ENCODE results near the gene EFCAB14.

Gene EFCAB14

DNA sequence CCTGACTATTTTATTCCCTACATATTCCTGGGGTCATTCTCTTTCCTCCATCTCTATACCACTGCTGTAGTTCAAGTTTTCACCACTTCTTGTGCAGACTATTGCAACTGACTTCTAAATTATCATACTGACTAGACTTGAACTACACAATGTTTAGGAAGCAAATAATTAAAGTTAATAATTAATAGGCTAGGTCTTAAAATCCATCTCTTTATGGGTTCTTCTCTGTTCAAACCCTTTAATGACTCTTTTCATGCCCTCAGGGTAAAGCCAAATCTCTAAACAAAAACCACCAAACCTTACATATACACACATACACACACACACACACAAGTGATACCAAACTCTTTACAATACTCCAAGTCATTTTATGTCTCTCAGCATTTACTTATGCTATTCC is 80.0 kb downstream of the EFCAB14 start:
- Histone ChIP-seq H3K27ac (no peak overlapping the region), H3K36me3 (ENCODE audit: insufficient read depth, low read length) (peaks cover 16% of the 10 kb centered on the region; the same call in 1 of the 2 replicates), H3K9me3 (ENCODE audit: low read depth, low read length) (no peaks in the 10 kb centered on the region), H3K9ac (ENCODE audit: insufficient read length) (no peak overlapping the region), H3K4me3 (no peak overlapping the region)
- no peak for DNase-seq (ENCODE audit: low read depth, low spot score)
- TF ChIP-seq POLR2AphosphoS5 (IDR thresholded peaks at IDR 0.05; ENCODE audit: borderline replicate concordance, low read depth, low read length) = no peak
- no peak for TF ChIP-seq EZH2 (IDR thresholded peaks at IDR 0.05)
- no peak for TF ChIP-seq FOXP2 (optimal IDR thresholded peaks at IDR 0.05; ENCODE audit: control extremely low read depth, extremely low read length, insufficient read depth)

DNA sequence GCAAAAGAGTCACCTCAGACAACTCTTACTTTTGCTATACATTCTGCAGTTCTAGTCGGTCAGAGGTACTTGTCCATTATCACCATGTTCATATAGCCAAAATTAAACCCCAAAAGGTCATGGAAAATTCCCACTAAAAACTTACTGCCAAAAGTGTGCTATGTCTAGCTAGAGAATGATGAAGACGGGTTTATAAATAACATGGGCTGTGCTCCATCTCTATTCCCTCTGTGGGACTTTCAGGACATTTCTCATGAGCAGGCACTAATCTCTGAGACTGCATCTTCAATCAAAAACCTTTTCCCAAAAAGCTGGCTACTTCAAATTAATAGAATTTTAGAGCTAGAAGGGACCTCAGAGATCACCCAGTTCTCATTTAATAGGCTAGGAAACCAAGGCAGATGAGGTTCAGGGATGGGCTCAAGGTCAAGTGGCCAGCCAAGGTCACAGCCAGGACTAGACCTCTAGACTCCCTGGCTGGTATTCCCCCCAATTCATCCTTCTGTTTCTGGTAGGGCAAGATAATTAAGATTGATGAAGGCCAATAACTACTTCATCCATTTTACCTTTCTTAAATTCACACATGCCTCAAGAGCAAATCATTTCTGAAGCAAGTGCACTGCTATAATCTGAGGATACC is 81.3 kb downstream of the EFCAB14 start:
- Histone ChIP-seq H3K27ac (no peak overlapping the region), H3K9ac (ENCODE audit: insufficient read length) (no peak overlapping the region), H3K36me3 (ENCODE audit: insufficient read depth, low read length) (peaks cover 12% of the 10 kb centered on the region), H3K9me3 (ENCODE audit: low read depth, low read length) (no peaks in the 10 kb centered on the region), H3K4me3 (no peak overlapping the region)
- no peak for DNase-seq (ENCODE audit: low read depth, low spot score)
- TF ChIP-seq POLR2AphosphoS5 (IDR thresholded peaks at IDR 0.05; ENCODE audit: borderline replicate concordance, low read depth, low read length) = no peak
- no peak for TF ChIP-seq EZH2 (IDR thresholded peaks at IDR 0.05)
- TF ChIP-seq FOXP2 (optimal IDR thresholded peaks at IDR 0.05; ENCODE audit: control extremely low read depth, extremely low read length, insufficient read depth) = no peak

DNA sequence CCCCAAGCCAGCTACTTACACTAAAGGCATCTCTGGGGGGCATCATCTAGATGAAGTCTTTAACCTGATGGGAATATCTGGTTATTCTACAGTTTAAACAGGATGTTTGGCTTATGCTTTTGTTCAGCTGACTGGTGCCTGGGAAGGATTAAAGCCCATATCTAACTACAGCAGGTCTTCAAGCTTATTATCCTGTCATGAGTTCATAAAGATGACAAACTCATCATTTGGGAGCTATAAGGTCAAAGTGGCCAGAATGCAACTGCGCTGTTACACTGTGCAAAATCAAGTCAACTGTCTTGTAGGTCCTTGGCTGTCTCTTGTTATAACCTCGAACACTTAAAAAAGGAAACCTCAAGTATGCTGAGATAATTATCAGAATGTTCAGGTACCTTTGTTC is 83.7 kb downstream of the EFCAB14 start:
- no peaks in the 10 kb centered on the region for H3K9me3 ChIP-seq (ENCODE audit: low read depth, low read length)
- TF ChIP-seq FOXP2 (optimal IDR thresholded peaks at IDR 0.05; ENCODE audit: control extremely low read depth, extremely low read length, insufficient read depth) (no peak), EZH2 (IDR thresholded peaks at IDR 0.05) (no peak), POLR2AphosphoS5 (IDR thresholded peaks at IDR 0.05; ENCODE audit: borderline replicate concordance, low read depth, low read length) (no peak)
- H3K36me3 ChIP-seq (ENCODE audit: insufficient read depth, low read length) = peaks cover 21% of the 10 kb centered on the region
- H3K4me3 ChIP-seq = no peak overlapping the region
- no peak for DNase-seq (ENCODE audit: low read depth, low spot score)
- H3K9ac ChIP-seq (ENCODE audit: insufficient read length) = no peak overlapping the region
- H3K27ac ChIP-seq = no peak overlapping the region

DNA sequence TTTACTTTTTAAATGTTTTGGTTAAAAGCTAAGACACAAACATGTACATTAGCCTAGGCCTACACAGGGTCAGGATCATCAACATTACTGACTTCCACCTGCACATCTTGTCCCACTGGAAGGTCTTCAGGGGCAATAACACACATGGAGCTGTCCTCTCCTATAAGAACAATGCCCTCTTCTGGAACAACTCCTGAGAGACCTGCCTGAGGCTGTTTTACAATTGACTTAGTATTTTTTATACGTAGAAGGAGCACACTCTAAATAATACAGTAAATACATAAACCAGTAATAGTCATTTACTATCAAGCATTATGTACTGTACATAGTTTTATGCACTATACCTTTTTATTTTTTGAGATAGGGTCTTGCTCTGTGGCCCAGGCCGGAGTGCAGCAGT is 88.2 kb downstream of the EFCAB14 start:
- Histone ChIP-seq H3K9me3 (ENCODE audit: low read depth, low read length) (no peaks in the 10 kb centered on the region), H3K36me3 (ENCODE audit: insufficient read depth, low read length) (peaks cover 20% of the 10 kb centered on the region), H3K9ac (ENCODE audit: insufficient read length) (no peak overlapping the region), H3K4me3 (no peak overlapping the region), H3K27ac (no peak overlapping the region)
- DNase-seq (ENCODE audit: low read depth, low spot score) = no peak
- no peak for TF ChIP-seq FOXP2 (optimal IDR thresholded peaks at IDR 0.05; ENCODE audit: control extremely low read depth, extremely low read length, insufficient read depth)

All from SK-N-MC (cell line).